GM12878 (cell line): ENCODE measurements around the gene TPSB2. TPM values are rescaled to one million over a fixed set of nuclear protein-coding genes. Genes with fewer than 3 reads are reported as not detected.

Source experiments
- ATAC-seq: fragments of 200-7000 bp; cut with Tn5 transposase; 3 replicates; pipeline ENCODE4 v1.9.1; 2020; ENCODE audit warnings: mild to moderate bottlenecking, moderate library complexity
- BruUV-seq: library from RNA; stranded (reverse); fragments of 400-500 nt; replicated peaks from 2 replicates; lab custom pipeline; 2021; lab: Mats Ljungman, UMichigan
- CTCF ChIA-PET: fragments of 300-600 bp; sonication (Branson Sonifier 250); formaldehyde crosslinking; extraction: SDS; loops from one replicate; lab custom pipeline; 2021; ENCODE audit warnings: inconsistent platforms; lab: Yijun Ruan, JAX
- POLR2A ChIA-PET: fragments of 350-600 bp; formaldehyde crosslinking; extraction: SDS; loops from one replicate; lab custom pipeline; 2021; ENCODE audit warnings: inconsistent platforms; lab: Charles Lee
- RAD21 ChIA-PET: fragments of 300-600 bp; sonication (Branson Sonifier 250); formaldehyde crosslinking; loops from one replicate; lab custom pipeline; 2023; ENCODE audit warnings: antibody characterized with exemption; ENCODE audit not compliant: unreplicated experiment; lab: Charles Lee
- SMC1A ChIA-PET: fragments of 300-600 bp; sonication (Branson Sonifier 250); formaldehyde crosslinking; loops from one replicate; lab custom pipeline; 2023; ENCODE audit not compliant: unreplicated experiment, uncharacterized antibody; lab: Charles Lee
- DNase-seq: peaks from one replicate; pipeline ENCODE4 v3.0.0-alpha.2; 2011; ENCODE audit warnings: low read depth, low spot score
- FAIRE-seq: peaks from 3 replicates; lab custom pipeline; 2011; peaks lifted over from hg19 to GRCh38; lab: Jason Lieb, UNC
- H2AFZ ChIP-seq: 2 replicates; pipeline ENCODE4 v1.6.0; 2011; ENCODE audit warnings: low read depth, low read length, control low read depth; ENCODE audit not compliant: control insufficient read depth
- H3K27ac ChIP-seq: 2 replicates; pipeline ENCODE4 v1.5.1; 2011; ENCODE audit warnings: control low read depth; ENCODE audit not compliant: control insufficient read depth, insufficient read depth
- H3K27me3 ChIP-seq, 2 experiments: replicated peaks in 1 of 2; 2 replicates each; pipeline versions ENCODE4 v1.6.0 to v1.6.1; 2011; ENCODE audit warnings: low read length in 1 of 2; ENCODE audit not compliant: control insufficient read depth in 2 of 2, insufficient read depth in 2 of 2
- H3K36me3 ChIP-seq, 2 experiments: 2 replicates each; pipeline ENCODE4 v1.5.1; 2011; ENCODE audit warnings: low read length in 1 of 2; ENCODE audit not compliant: control insufficient read depth in 2 of 2, insufficient read depth in 2 of 2
- H3K4me1 ChIP-seq: 2 replicates; pipeline ENCODE4 v1.6.1; 2011; ENCODE audit warnings: mild to moderate bottlenecking, low read length, moderate library complexity, mixed read lengths; ENCODE audit not compliant: control insufficient read depth, insufficient read depth
- H3K4me2 ChIP-seq: 2 replicates; pipeline ENCODE4 v1.6.0; 2011; ENCODE audit warnings: control low read depth; ENCODE audit not compliant: control insufficient read depth, insufficient read depth
- H3K4me3 ChIP-seq: fragments of 200-600 bp; sonication (generic); 2 replicates; pipeline ENCODE4 v1.5.1; 2016
- H3K79me2 ChIP-seq: 2 replicates; pipeline ENCODE4 v1.6.0; 2011; ENCODE audit warnings: low read length; ENCODE audit not compliant: control insufficient read depth, insufficient read depth
- H3K9ac ChIP-seq: 2 replicates; pipeline ENCODE4 v1.8.0; 2011; ENCODE audit warnings: low read length, control low read depth, mixed read lengths; ENCODE audit not compliant: control insufficient read depth, insufficient read depth
- H3K9me3 ChIP-seq: replicated peaks from 3 replicates; pipeline ENCODE4 v1.5.1; 2011; ENCODE audit warnings: mild to moderate bottlenecking, low read length; ENCODE audit not compliant: control insufficient read depth, insufficient read depth
- H4K20me1 ChIP-seq: 2 replicates; pipeline ENCODE4 v1.6.0; 2011; ENCODE audit not compliant: control insufficient read depth, insufficient read depth
- BHLHE40 ChIP-seq, 2 experiments: fragments of 450-650 bp in 1 of 2; IDR thresholded peaks; 2 replicates each; pipeline ENCODE4 v1.6.1; 2011 to 2017; ENCODE audit warnings: low read depth in 2 of 2, borderline replicate concordance in 1 of 2, improper control_type of control experiment in 1 of 2, low read length in 1 of 2, mild to moderate bottlenecking in 1 of 2
- CHD1 ChIP-seq: IDR thresholded peaks from 2 replicates; pipeline ENCODE4 v1.6.1; 2012; ENCODE audit warnings: low read depth, low read length, improper control_type of control experiment
- DPF2 ChIP-seq: fragments of 450-650 bp; IDR thresholded peaks from 2 replicates; pipeline ENCODE4 v1.6.1; 2017; ENCODE audit warnings: mild to moderate bottlenecking
- MEF2B ChIP-seq: fragments of 450-650 bp; IDR thresholded peaks from 2 replicates; pipeline ENCODE4 v1.6.1; 2018; ENCODE audit warnings: mild to moderate bottlenecking, moderate library complexity; ENCODE audit not compliant: partially characterized antibody, poor library complexity, severe bottlenecking
- MTA3 ChIP-seq: IDR thresholded peaks from 2 replicates; pipeline ENCODE4 v1.6.1; 2012; ENCODE audit warnings: low read length, inconsistent platforms, borderline replicate concordance
- MYB ChIP-seq: fragments of 150-350 bp; IDR thresholded peaks from 2 replicates; pipeline ENCODE4 v1.6.1; 2014; ENCODE audit warnings: mild to moderate bottlenecking, low read depth, low read length, borderline replicate concordance
- NRF1 ChIP-seq: conservative IDR thresholded peaks from 2 replicates; pipeline ENCODE4 v1.6.1; 2011; ENCODE audit warnings: mild to moderate bottlenecking, low read depth, low read length, improper control_type of control experiment
- PAX5 ChIP-seq: IDR thresholded peaks from 2 replicates; pipeline ENCODE4 v1.6.1; 2011; ENCODE audit warnings: low read depth, low read length, borderline replicate concordance
- POLR2A ChIP-seq: IDR thresholded peaks from 2 replicates; pipeline ENCODE4 v1.6.1; 2011; ENCODE audit warnings: low read depth, mild to moderate bottlenecking, low read length
- RBBP5 ChIP-seq: fragments of 200-600 bp; sonication (generic); conservative IDR thresholded peaks from 2 replicates; pipeline ENCODE4 v1.6.1; 2016
- SIX5 ChIP-seq: IDR thresholded peaks from 2 replicates; pipeline ENCODE4 v1.6.1; 2011; ENCODE audit warnings: mild to moderate bottlenecking, low read depth, low read length, moderate library complexity; ENCODE audit not compliant: severe bottlenecking
- SP1 ChIP-seq: IDR thresholded peaks from one replicate; pipeline ENCODE4 v1.6.1; 2011; ENCODE audit warnings: low read depth, low read length
- SREBF2 ChIP-seq: IDR thresholded peaks from 2 replicates; pipeline ENCODE4 v1.6.1; 2012; ENCODE audit warnings: mild to moderate bottlenecking, low read length
- TARDBP ChIP-seq: IDR thresholded peaks from 2 replicates; pipeline ENCODE4 v1.6.1; 2016; ENCODE audit warnings: borderline replicate concordance
- ZNF24 ChIP-seq: fragments of 450-650 bp; IDR thresholded peaks from 2 replicates; pipeline ENCODE4 v1.6.1; 2017; ENCODE audit warnings: antibody characterized with exemption, mild to moderate bottlenecking
- WGBS: methylation state at CpG from one replicate; pipeline ENCODE4 v1.1.6; 2016; ENCODE audit warnings: low lambda C conversion rate; ENCODE audit not compliant: insufficient replicate concordance, insufficient coverage; ENCODE audit errors: missing lambda C conversion rate; 5-methylcytosine and 5-hydroxymethylcytosine counted together
- in situ Hi-C: fragments of 300-500 bp; cut with MboI; formaldehyde crosslinking; loops from 9 replicates; pipeline ENCODE4 v1.14.3; 2018; ENCODE audit warnings: mixed read lengths
- intact Hi-C: fragments of 100-400 bp; cut with micrococcal nuclease; formaldehyde crosslinking; loops from one replicate; pipeline ENCODE4 v1.14.2; 2022; ENCODE audit not compliant: unreplicated experiment
- polyA plus RNA-seq, 11 experiments: library from polyadenylated mRNA; depleted of rRNA in 4 of 11; unstranded in 6 of 11; stranded (reverse) in 5 of 11; fragments of >200 nt; fragmentation: Nextera tagmentation in 4 of 11; fragmentation: Illumina TruSeq in 1 of 11; extraction: Ambion mirVana in 4 of 11; extraction: Trizol in 1 of 11; gene quantifications; 1 replicate in 1 of 11; 2 replicates in 10 of 11; pipeline versions ENCODE4 v1.2.1 to v1.2.3, GENCODE V29; 2011 to 2016; ENCODE audit warnings: inconsistent platforms in 2 of 11, missing spikeins in 2 of 11, low read depth in 1 of 11
- total RNA-seq, 4 experiments: library from RNA; depleted of rRNA in 3 of 4; stranded (reverse); fragments of >200 nt in 3 of 4; fragmentation: Illumina TruSeq in 1 of 4; extraction: Trizol in 1 of 4; gene quantifications; 2 replicates each; pipeline versions ENCODE4 v1.2.1 to v1.2.3, GENCODE V29; 2013 to 2021
- TF ChIP-seq, protein P1 (sequence below): fragments of 450-650 bp; IDR thresholded peaks from 2 replicates; pipeline ENCODE4 v1.6.1; 2017; ENCODE audit warnings: mild to moderate bottlenecking
- TF ChIP-seq, protein P2 (sequence below): IDR thresholded peaks from 2 replicates; pipeline ENCODE4 v1.6.1; 2012; ENCODE audit warnings: improper control_type of control experiment, low read depth, low read length; ENCODE audit not compliant: insufficient replicate concordance

The TPSB2 gene
- total and polyA plus RNA-seq, 10 of the 15 experiments (the other 5 are each of a cell fraction or from before 2014, with no cell fraction given): not detected

DNA sequence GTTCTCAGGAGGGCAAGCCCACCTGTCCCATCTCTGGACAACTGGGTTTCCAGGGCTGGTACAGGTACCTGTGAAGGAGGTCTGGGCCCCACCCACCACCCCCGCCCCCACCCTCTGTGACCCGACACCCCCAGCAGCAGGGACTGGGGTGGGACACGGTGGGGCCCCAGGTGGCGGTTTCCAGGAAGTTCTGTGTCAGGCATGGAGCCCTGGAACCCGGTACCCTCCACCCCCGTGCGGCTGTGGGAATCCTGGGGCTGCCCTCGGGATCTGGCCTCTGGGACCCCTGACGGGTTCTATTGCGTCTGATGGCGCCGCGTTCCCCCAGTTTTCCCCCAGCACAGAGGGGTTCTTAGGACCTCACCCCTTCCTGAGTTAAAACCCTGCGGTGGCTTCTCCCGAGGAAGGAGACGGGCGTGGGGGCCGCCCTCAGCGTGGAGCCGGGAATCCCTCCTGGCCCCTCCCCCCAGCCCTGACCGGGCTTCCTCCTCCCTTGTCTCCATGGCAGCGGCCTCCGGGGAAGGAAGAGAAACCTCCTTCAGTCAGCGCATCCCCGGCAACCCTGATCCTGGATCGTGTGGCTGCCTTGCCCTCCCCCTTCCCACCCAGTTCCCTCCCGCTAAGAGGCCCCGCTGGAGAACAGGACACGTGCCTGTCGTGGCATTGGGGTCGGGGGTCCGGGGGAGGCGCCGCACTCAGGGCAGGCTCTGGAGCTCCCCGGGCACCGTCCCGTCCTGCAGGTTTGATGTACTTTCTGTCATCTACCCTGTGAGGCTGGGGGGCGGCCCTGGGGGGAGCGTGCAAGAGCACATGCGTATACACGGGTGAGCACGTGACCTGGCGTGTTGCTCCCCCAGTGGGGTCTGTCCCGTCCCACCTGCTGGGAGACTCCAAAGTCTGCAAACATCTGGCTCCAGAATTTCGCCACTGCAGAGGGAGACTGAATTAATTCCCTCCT is 46.8 kb downstream of the TPSB2 start (continued):
- TF ChIP-seq, protein P1, sequence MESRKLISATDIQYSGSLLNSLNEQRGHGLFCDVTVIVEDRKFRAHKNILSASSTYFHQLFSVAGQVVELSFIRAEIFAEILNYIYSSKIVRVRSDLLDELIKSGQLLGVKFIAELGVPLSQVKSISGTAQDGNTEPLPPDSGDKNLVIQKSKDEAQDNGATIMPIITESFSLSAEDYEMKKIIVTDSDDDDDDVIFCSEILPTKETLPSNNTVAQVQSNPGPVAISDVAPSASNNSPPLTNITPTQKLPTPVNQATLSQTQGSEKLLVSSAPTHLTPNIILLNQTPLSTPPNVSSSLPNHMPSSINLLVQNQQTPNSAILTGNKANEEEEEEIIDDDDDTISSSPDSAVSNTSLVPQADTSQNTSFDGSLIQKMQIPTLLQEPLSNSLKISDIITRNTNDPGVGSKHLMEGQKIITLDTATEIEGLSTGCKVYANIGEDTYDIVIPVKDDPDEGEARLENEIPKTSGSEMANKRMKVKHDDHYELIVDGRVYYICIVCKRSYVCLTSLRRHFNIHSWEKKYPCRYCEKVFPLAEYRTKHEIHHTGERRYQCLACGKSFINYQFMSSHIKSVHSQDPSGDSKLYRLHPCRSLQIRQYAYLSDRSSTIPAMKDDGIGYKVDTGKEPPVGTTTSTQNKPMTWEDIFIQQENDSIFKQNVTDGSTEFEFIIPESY: no peak

DNA sequence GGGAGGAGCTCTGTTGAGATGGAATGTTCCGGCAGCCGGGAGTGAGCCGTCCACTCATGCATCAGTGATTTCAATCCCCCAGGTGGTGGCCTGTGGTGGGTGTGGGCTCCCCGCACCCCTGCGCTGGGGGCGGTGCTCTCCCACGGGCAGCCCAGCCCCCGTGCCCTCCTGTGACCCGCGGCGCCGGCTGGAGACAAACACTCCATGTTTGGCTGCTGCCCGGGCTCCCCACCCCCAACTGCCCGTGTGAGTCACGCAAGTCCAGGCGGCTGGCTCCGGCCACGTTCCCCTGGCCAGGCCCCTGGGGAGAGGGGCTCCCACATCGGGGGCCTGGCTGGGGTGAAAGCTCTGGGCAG is 47.7 kb downstream of the TPSB2 start:
- Histone ChIP-seq H2AFZ (no peak overlapping the region), H3K79me2 (no peaks in the 10 kb centered on the region), H4K20me1 (no peaks in the 10 kb centered on the region), H3K27me3 (no peaks in the 10 kb centered on the region), H3K9me3 (no peaks in the 10 kb centered on the region; the same call in 2 of the 3 replicates), H3K36me3 (no peaks in the 10 kb centered on the region), H3K27ac (no peak overlapping the region), H3K9ac (no peak overlapping the region), H3K4me3 (no peak overlapping the region), H3K4me1 (no peaks in the 10 kb centered on the region), H3K4me2 (no peak overlapping the region)
- in situ Hi-C loops: no loop called here
- no peak for FAIRE-seq
- RAD21 ChIA-PET: no interaction called here
- no peak for DNase-seq
- intact Hi-C loops: no loop called here
- POLR2A ChIA-PET: no interaction called here
- no TSS peak for BruUV-seq
- ATAC-seq: no peak
- WGBS: 60% methylated on average over 19 of the region's 19 CpGs
- SMC1A ChIA-PET: no interaction called here
- CTCF ChIA-PET: no interaction called here
- no peak for TF ChIP-seq NRF1
- TF ChIP-seq, protein P2, sequence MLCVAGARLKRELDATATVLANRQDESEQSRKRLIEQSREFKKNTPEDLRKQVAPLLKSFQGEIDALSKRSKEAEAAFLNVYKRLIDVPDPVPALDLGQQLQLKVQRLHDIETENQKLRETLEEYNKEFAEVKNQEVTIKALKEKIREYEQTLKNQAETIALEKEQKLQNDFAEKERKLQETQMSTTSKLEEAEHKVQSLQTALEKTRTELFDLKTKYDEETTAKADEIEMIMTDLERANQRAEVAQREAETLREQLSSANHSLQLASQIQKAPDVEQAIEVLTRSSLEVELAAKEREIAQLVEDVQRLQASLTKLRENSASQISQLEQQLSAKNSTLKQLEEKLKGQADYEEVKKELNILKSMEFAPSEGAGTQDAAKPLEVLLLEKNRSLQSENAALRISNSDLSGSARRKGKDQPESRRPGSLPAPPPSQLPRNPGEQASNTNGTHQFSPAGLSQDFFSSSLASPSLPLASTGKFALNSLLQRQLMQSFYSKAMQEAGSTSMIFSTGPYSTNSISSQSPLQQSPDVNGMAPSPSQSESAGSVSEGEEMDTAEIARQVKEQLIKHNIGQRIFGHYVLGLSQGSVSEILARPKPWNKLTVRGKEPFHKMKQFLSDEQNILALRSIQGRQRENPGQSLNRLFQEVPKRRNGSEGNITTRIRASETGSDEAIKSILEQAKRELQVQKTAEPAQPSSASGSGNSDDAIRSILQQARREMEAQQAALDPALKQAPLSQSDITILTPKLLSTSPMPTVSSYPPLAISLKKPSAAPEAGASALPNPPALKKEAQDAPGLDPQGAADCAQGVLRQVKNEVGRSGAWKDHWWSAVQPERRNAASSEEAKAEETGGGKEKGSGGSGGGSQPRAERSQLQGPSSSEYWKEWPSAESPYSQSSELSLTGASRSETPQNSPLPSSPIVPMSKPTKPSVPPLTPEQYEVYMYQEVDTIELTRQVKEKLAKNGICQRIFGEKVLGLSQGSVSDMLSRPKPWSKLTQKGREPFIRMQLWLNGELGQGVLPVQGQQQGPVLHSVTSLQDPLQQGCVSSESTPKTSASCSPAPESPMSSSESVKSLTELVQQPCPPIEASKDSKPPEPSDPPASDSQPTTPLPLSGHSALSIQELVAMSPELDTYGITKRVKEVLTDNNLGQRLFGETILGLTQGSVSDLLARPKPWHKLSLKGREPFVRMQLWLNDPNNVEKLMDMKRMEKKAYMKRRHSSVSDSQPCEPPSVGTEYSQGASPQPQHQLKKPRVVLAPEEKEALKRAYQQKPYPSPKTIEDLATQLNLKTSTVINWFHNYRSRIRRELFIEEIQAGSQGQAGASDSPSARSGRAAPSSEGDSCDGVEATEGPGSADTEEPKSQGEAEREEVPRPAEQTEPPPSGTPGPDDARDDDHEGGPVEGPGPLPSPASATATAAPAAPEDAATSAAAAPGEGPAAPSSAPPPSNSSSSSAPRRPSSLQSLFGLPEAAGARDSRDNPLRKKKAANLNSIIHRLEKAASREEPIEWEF: no peak
- TF ChIP-seq MEF2B: no peak
- no peak for TF ChIP-seq SP1
- no peak for TF ChIP-seq RBBP5
- no peak for TF ChIP-seq DPF2
- no peak for TF ChIP-seq MYB
- no peak for TF ChIP-seq SIX5
- no peak for TF ChIP-seq ZNF24
- TF ChIP-seq MTA3: no peak
- no peak for TF ChIP-seq PAX5
- no peak for TF ChIP-seq SREBF2
- TF ChIP-seq BHLHE40 (IDR thresholded peaks at IDR 0.05; ENCODE audit: borderline replicate concordance in 1 of 2, low read depth in 2 of 2, low read length in 1 of 2): no peak
- TF ChIP-seq TARDBP: no peak
- TF ChIP-seq POLR2A: no peak
- no peak for TF ChIP-seq CHD1
